ENCODE data around the gene AKAP6.
A peak's percentile ranks its signal among the peaks of the same experiment; 100 is the strongest.
"Not testable (repeated sequence)": the region's sequence is repeated elsewhere in the genome, so short reads cannot be mapped to it uniquely, and the experiment has no call there.

AKAP6 gene

GRCh38 chr14:32565256-32565655 lies 236.2 kb downstream of the AKAP6 start:
- FAIRE-seq (no peak), DNase-seq (ENCODE audit: insufficient read length, low spot score) (no peak)

GRCh38 chr14:32567543-32568384 lies 238.7 kb downstream of the AKAP6 start:
- FAIRE-seq (no peak), DNase-seq (ENCODE audit: insufficient read length, low spot score) (no peak)

GRCh38 chr14:32571551-32571950 lies 242.5 kb downstream of the AKAP6 start:
- DNase-seq (ENCODE audit: insufficient read length, low spot score) (no peak), FAIRE-seq (no peak)

- no peak for DNase-seq (ENCODE audit: insufficient read length, low spot score)
- no peak for FAIRE-seq
These were observed 243.1 kb downstream of the AKAP6 start for GRCh38 chr14:32571995-32572866.

- FAIRE-seq (no peak), DNase-seq (ENCODE audit: insufficient read length, low spot score) (no peak)
These were observed 243.7 kb downstream of the AKAP6 start for GRCh38 chr14:32572867-32573150.

GRCh38 chr14:32574269-32574668 lies 245.2 kb downstream of the AKAP6 start:
- FAIRE-seq: no peak

GRCh38 chr14:32576088-32576795 lies 247.1 kb downstream of the AKAP6 start:
- FAIRE-seq (no peak), DNase-seq (ENCODE audit: insufficient read length, low spot score) (peak; percentile 26)

More at GRCh38 chr14:32574269-32574668, 245.2 kb downstream of the AKAP6 start:
- DNase-seq (ENCODE audit: insufficient read length, low spot score): no peak

GRCh38 chr14:32576977-32577376 lies 247.9 kb downstream of the AKAP6 start:
- FAIRE-seq: no peak
- no peak for DNase-seq (ENCODE audit: insufficient read length, low spot score)

GRCh38 chr14:32578181-32578580 lies 249.1 kb downstream of the AKAP6 start:
- DNase-seq (ENCODE audit: insufficient read length, low spot score): no peak
- no peak for FAIRE-seq

GRCh38 chr14:32583427-32583826 lies 254.3 kb downstream of the AKAP6 start:
- FAIRE-seq; DNase-seq (ENCODE audit: insufficient read length, low spot score): not testable (repeated sequence)

GRCh38 chr14:32584079-32584478 lies 255.0 kb downstream of the AKAP6 start:
- DNase-seq (ENCODE audit: insufficient read length, low spot score): no peak
- FAIRE-seq: no peak

- DNase-seq (ENCODE audit: insufficient read length, low spot score) (no peak), FAIRE-seq (no peak)
These were observed 258.4 kb downstream of the AKAP6 start for GRCh38 chr14:32587461-32587860.

- FAIRE-seq (no peak), DNase-seq (ENCODE audit: insufficient read length, low spot score) (peak; percentile 18)
These were observed 259.6 kb downstream of the AKAP6 start for GRCh38 chr14:32588448-32589320.

GRCh38 chr14:32590157-32590556 lies 261.1 kb downstream of the AKAP6 start:
- no peak for FAIRE-seq
- DNase-seq (ENCODE audit: insufficient read length, low spot score): no peak

GRCh38 chr14:32593290-32593942 lies 264.3 kb downstream of the AKAP6 start:
- no peak for FAIRE-seq

GRCh38 chr14:32594766-32595165 lies 265.7 kb downstream of the AKAP6 start:
- DNase-seq (ENCODE audit: insufficient read length, low spot score) (peak; percentile 15), FAIRE-seq (no peak)

More at GRCh38 chr14:32593290-32593942, 264.3 kb downstream of the AKAP6 start:
- DNase-seq (ENCODE audit: insufficient read length, low spot score): peak; percentile 10

GRCh38 chr14:32595497-32595896 lies 266.4 kb downstream of the AKAP6 start:
- DNase-seq (ENCODE audit: insufficient read length, low spot score): no peak
- FAIRE-seq: no peak

GRCh38 chr14:32596390-32596789 lies 267.3 kb downstream of the AKAP6 start:
- no peak for DNase-seq (ENCODE audit: insufficient read length, low spot score)
- no peak for FAIRE-seq

GRCh38 chr14:32597771-32598170 lies 268.7 kb downstream of the AKAP6 start:
- no peak for FAIRE-seq
- DNase-seq (ENCODE audit: insufficient read length, low spot score): no peak

- DNase-seq (ENCODE audit: insufficient read length, low spot score) (no peak), FAIRE-seq (no peak)
These were observed 272.0 kb downstream of the AKAP6 start for GRCh38 chr14:32601069-32601468.

Data from HTR-8/SVneo (cell line).